DOHH2 (cell line): ENCODE results near the gene C1QTNF5.

Source experiments
- CTCF ChIP-seq: fragments of 200-600 bp; sonication (generic); IDR thresholded peaks from one replicate; pipeline ENCODE4 v1.5.1; 2014; ENCODE audit warnings: antibody characterized with exemption, mild to moderate bottlenecking, low read depth, low read length; ENCODE audit not compliant: poor library complexity, severe bottlenecking
- EZH2phosphoT487 ChIP-seq: fragments of 200-600 bp; sonication (generic); IDR thresholded peaks from 2 replicates; pipeline ENCODE4 v1.6.1; 2017; ENCODE audit warnings: borderline replicate concordance, mild to moderate bottlenecking, antibody characterized with exemption, low read length, moderate library complexity, mixed read lengths

GRCh38 chr11:119319700-119320239 is 20.9 kb downstream of the C1QTNF5 start:
- TF ChIP-seq CTCF (no peak), EZH2phosphoT487 (no peak)
